H9 (cell line): ENCODE data around the gene EPHB6. TPM values are rescaled to one million over a fixed set of nuclear protein-coding genes. Genes with fewer than 3 reads are reported as not detected.

Experiments used
- DNase-seq: peaks from one replicate; pipeline ENCODE4 v3.0.0-alpha.2; 2017
- H2AFZ ChIP-seq: one replicate; pipeline ENCODE4 v1.6.1; 2013; ENCODE audit warnings: mild to moderate bottlenecking, low read length, control low read depth, moderate library complexity
- H2AK5ac ChIP-seq: 2 replicates; pipeline ENCODE4 v1.6.1; 2013; ENCODE audit warnings: low read length, control low read depth, mixed read lengths; ENCODE audit not compliant: insufficient read length
- H2BK120ac ChIP-seq: one replicate; pipeline ENCODE4 v1.6.1; 2013; ENCODE audit warnings: low read depth, mild to moderate bottlenecking, low read length, control low read depth, inconsistent platforms; ENCODE audit not compliant: poor library complexity, severe bottlenecking
- H2BK12ac ChIP-seq: 2 replicates; pipeline ENCODE4 v1.6.1; 2013; ENCODE audit warnings: low read length, control low read depth, mixed read lengths, low read depth; ENCODE audit not compliant: insufficient read length
- H2BK15ac ChIP-seq: 2 replicates; pipeline ENCODE4 v1.6.1; 2013; ENCODE audit warnings: low read depth, low read length, control low read depth
- H2BK20ac ChIP-seq: one replicate; pipeline ENCODE4 v1.6.1; 2013; ENCODE audit warnings: low read depth, mild to moderate bottlenecking, low read length, control low read depth, inconsistent platforms; ENCODE audit not compliant: poor library complexity, severe bottlenecking
- H2BK5ac ChIP-seq: 2 replicates; pipeline ENCODE4 v1.6.1; 2013; ENCODE audit warnings: low read length, control low read depth, mixed read lengths; ENCODE audit not compliant: insufficient read length
- H3K14ac ChIP-seq: 2 replicates; pipeline ENCODE4 v1.6.1; 2013; ENCODE audit warnings: low read length, control low read depth; ENCODE audit not compliant: insufficient read depth
- H3K18ac ChIP-seq: 2 replicates; pipeline ENCODE4 v1.6.1; 2013; ENCODE audit warnings: low read depth, mild to moderate bottlenecking, mixed read lengths, low read length, control low read depth; ENCODE audit not compliant: insufficient read length
- H3K23ac ChIP-seq: 2 replicates; pipeline ENCODE4 v1.6.1; 2013; ENCODE audit warnings: low read length, control low read depth, mixed read lengths, low read depth; ENCODE audit not compliant: insufficient read length
- H3K23me2 ChIP-seq: 2 replicates; pipeline ENCODE4 v1.6.1; 2013; ENCODE audit warnings: low read depth, mild to moderate bottlenecking, mixed read lengths, low read length, control low read depth; ENCODE audit not compliant: insufficient read length, poor library complexity, severe bottlenecking
- H3K27ac ChIP-seq: 2 replicates; pipeline ENCODE4 v1.5.1; 2013; ENCODE audit warnings: low read length, control low read depth, mixed read lengths, low read depth; ENCODE audit not compliant: insufficient read length
- H3K27me3 ChIP-seq: 2 replicates; pipeline ENCODE4 v1.6.1; 2013; ENCODE audit warnings: low read length, control low read depth, inconsistent platforms; ENCODE audit not compliant: insufficient read depth
- H3K4ac ChIP-seq: 2 replicates; pipeline ENCODE4 v1.6.1; 2013; ENCODE audit warnings: low read depth, mild to moderate bottlenecking, control low read depth, inconsistent platforms, low read length, moderate library complexity
- H3K4me1 ChIP-seq: 2 replicates; pipeline ENCODE4 v1.6.1; 2013; ENCODE audit warnings: low read length, control low read depth, inconsistent platforms; ENCODE audit not compliant: insufficient read depth
- H3K4me2 ChIP-seq: 2 replicates; pipeline ENCODE4 v1.6.1; 2013; ENCODE audit warnings: low read length, control low read depth, mixed read lengths; ENCODE audit not compliant: insufficient read length, insufficient read depth
- H3K56ac ChIP-seq: 2 replicates; pipeline ENCODE4 v1.6.1; 2013; ENCODE audit warnings: low read depth, mild to moderate bottlenecking, mixed read lengths, low read length, control low read depth; ENCODE audit not compliant: insufficient read length
- H3K79me1 ChIP-seq: 2 replicates; pipeline ENCODE4 v1.6.1; 2013; ENCODE audit warnings: low read depth, mild to moderate bottlenecking, moderate library complexity, low read length, control low read depth, inconsistent platforms; ENCODE audit not compliant: insufficient read depth, poor library complexity, severe bottlenecking
- H3K79me2 ChIP-seq: 2 replicates; pipeline ENCODE4 v1.6.1; 2013; ENCODE audit warnings: low read length, control low read depth, inconsistent platforms; ENCODE audit not compliant: insufficient read depth
- H3K9ac ChIP-seq: 2 replicates; pipeline ENCODE4 v1.6.1; 2013; ENCODE audit warnings: low read length, control low read depth, mixed read lengths; ENCODE audit not compliant: insufficient read length; ENCODE audit errors: extremely low read depth
- H3K9me3 ChIP-seq: one replicate; pipeline ENCODE4 v1.6.1; 2013; ENCODE audit warnings: low read depth, low read length, inconsistent platforms; ENCODE audit not compliant: control insufficient read depth
- H3T11ph ChIP-seq: one replicate; pipeline ENCODE4 v1.6.1; 2013; ENCODE audit warnings: mild to moderate bottlenecking, low read length, control low read depth, inconsistent platforms
- H4K20me1 ChIP-seq: one replicate; pipeline ENCODE4 v1.6.1; 2013; ENCODE audit not compliant: control insufficient read depth, insufficient read length, insufficient read depth
- H4K5ac ChIP-seq: 2 replicates; pipeline ENCODE4 v1.6.1; 2013; ENCODE audit warnings: low read depth, mild to moderate bottlenecking, mixed read lengths, low read length, control low read depth; ENCODE audit not compliant: insufficient read length
- H4K8ac ChIP-seq: replicated peaks from 2 replicates; pipeline ENCODE4 v1.6.1; 2013; ENCODE audit warnings: low read length, control low read depth, mixed read lengths, low read depth; ENCODE audit not compliant: insufficient read length
- H4K91ac ChIP-seq: 2 replicates; pipeline ENCODE4 v1.6.1; 2013; ENCODE audit warnings: low read depth, mild to moderate bottlenecking, moderate library complexity, mixed read lengths, low read length, control low read depth; ENCODE audit not compliant: insufficient read length
- H3K27ac Mint-ChIP-seq, 3 experiments: 2 replicates in 2 of 3; 3 replicates in 1 of 3; pipeline ENCODE4 v1.8.0; 2020 to 2021; ENCODE audit warnings: mixed read lengths in 3 of 3, mild to moderate bottlenecking in 1 of 3, moderate library complexity in 1 of 3
- H3K27me3 Mint-ChIP-seq: 2 replicates; pipeline ENCODE4 v1.8.0; 2021; ENCODE audit warnings: low read depth, mild to moderate bottlenecking, moderate library complexity, mixed read lengths
- H3K36me3 Mint-ChIP-seq, 3 experiments: 2 replicates in 2 of 3; 3 replicates in 1 of 3; pipeline ENCODE4 v1.8.0; 2020 to 2021; ENCODE audit warnings: low read depth in 3 of 3, mixed read lengths in 3 of 3; ENCODE audit not compliant: insufficient read depth in 1 of 3
- H3K4me1 Mint-ChIP-seq, 2 experiments: 2 replicates each; pipeline ENCODE4 v1.8.0; 2020; ENCODE audit warnings: mixed read lengths in 2 of 2
- H3K4me3 Mint-ChIP-seq, 2 experiments: 2 replicates in 1 of 2; 3 replicates in 1 of 2; pipeline ENCODE4 v1.8.0; 2020 to 2021; ENCODE audit warnings: mild to moderate bottlenecking in 2 of 2, mixed read lengths in 2 of 2, moderate library complexity in 1 of 2
- H3K9me3 Mint-ChIP-seq, 2 experiments: 2 replicates in 1 of 2; 3 replicates in 1 of 2; pipeline ENCODE4 v1.8.0; 2020; ENCODE audit warnings: mild to moderate bottlenecking in 2 of 2, mixed read lengths in 2 of 2, moderate library complexity in 1 of 2
- CTCF ChIP-seq: fragments of 200-600 bp; sonication (generic); conservative IDR thresholded peaks from 3 replicates; pipeline ENCODE4 v1.8.0; 2021; ENCODE audit warnings: antibody characterized with exemption, mild to moderate bottlenecking
- WGBS: extraction: QIAGEN DNeasy Blood & Tissue Kit; methylation state at CpG from one replicate; pipeline ENCODE4 v1.1.7; 2013; ENCODE audit warnings: missing lambda C conversion rate, low lambda C conversion rate, mixed read lengths; ENCODE audit not compliant: insufficient read length; ENCODE audit errors: extremely low coverage; 5-methylcytosine and 5-hydroxymethylcytosine counted together
- total RNA-seq: library from RNA; stranded (reverse); gene quantifications from 2 replicates; pipeline ENCODE4 v1.2.1, GENCODE V29; 2021

EPHB6 gene
- total RNA-seq, 1 experiment from 2014 or later = 9.7 TPM

- no peak overlapping the region for H4K8ac ChIP-seq
- Mint-ChIP-seq H3K4me1 (peaks cover 39 to 47% of the 10 kb centered on the region in 2 experiments), H3K36me3 (peaks cover 0 to 10% (median 0%) of the 10 kb centered on the region in 3 experiments; a peak in 3 of 7 replicates), H3K4me3 (no peak overlapping the region), H3K27ac (no peak overlapping the region), H3K9me3 (no peaks in the 10 kb centered on the region), H3K27me3 (peaks cover 28% of the 10 kb centered on the region)
- H3K4ac ChIP-seq = no peak overlapping the region
- peaks cover 4% of the 10 kb centered on the region; the same call in 1 of the 2 replicates for H3K27me3 ChIP-seq
- peaks cover 11% of the 10 kb centered on the region for H3K4me1 ChIP-seq
- no peak overlapping the region for H2BK20ac ChIP-seq
- H2BK12ac ChIP-seq = no peak overlapping the region
- H4K5ac ChIP-seq = no peak overlapping the region
- no peak overlapping the region for H2BK5ac ChIP-seq
- H3K23me2 ChIP-seq = peaks cover 6% of the 10 kb centered on the region
- no peak overlapping the region for H3K14ac ChIP-seq
- H3K18ac ChIP-seq = no peak overlapping the region
- H3K79me1 ChIP-seq = no peaks in the 10 kb centered on the region
- H2BK15ac ChIP-seq = no peak overlapping the region
- H2AK5ac ChIP-seq = no peak overlapping the region
- no peaks in the 10 kb centered on the region for H4K20me1 ChIP-seq
- no peak for TF ChIP-seq CTCF
- DNase-seq = no peak
- H3K79me2 ChIP-seq = no peaks in the 10 kb centered on the region
- H3K23ac ChIP-seq = no peak overlapping the region
- no peak overlapping the region for H3K27ac ChIP-seq
- H3T11ph ChIP-seq = no peak overlapping the region
- no peak overlapping the region for H2BK120ac ChIP-seq
- H3K4me2 ChIP-seq = no peak overlapping the region
- H3K56ac ChIP-seq = no peak overlapping the region
- H3K9ac ChIP-seq = no peak overlapping the region
- no CpG with 5 or more reads among the region's 5 CpGs for WGBS
- H2AFZ ChIP-seq = no peak overlapping the region
- H3K9me3 ChIP-seq = no peaks in the 10 kb centered on the region
- no peak overlapping the region for H4K91ac ChIP-seq
Measured at GRCh38 chr7:142859829-142860228, 5.0 kb downstream of the EPHB6 start.
